H9 (cell line): Measurements from ENCODE around the gene SREK1IP1. TPM values are rescaled to one million over a fixed set of nuclear protein-coding genes. Genes with fewer than 3 reads are reported as not detected.

Experiments used
- DNase-seq: peaks from one replicate; pipeline ENCODE4 v3.0.0-alpha.2; 2017
- H2AFZ ChIP-seq: one replicate; pipeline ENCODE4 v1.6.1; 2013; ENCODE audit warnings: mild to moderate bottlenecking, low read length, control low read depth, moderate library complexity
- H2AK5ac ChIP-seq: 2 replicates; pipeline ENCODE4 v1.6.1; 2013; ENCODE audit warnings: low read length, control low read depth, mixed read lengths; ENCODE audit not compliant: insufficient read length
- H2BK120ac ChIP-seq: one replicate; pipeline ENCODE4 v1.6.1; 2013; ENCODE audit warnings: low read depth, mild to moderate bottlenecking, low read length, control low read depth, inconsistent platforms; ENCODE audit not compliant: poor library complexity, severe bottlenecking
- H2BK12ac ChIP-seq: 2 replicates; pipeline ENCODE4 v1.6.1; 2013; ENCODE audit warnings: low read length, control low read depth, mixed read lengths, low read depth; ENCODE audit not compliant: insufficient read length
- H2BK15ac ChIP-seq: 2 replicates; pipeline ENCODE4 v1.6.1; 2013; ENCODE audit warnings: low read depth, low read length, control low read depth
- H2BK20ac ChIP-seq: one replicate; pipeline ENCODE4 v1.6.1; 2013; ENCODE audit warnings: low read depth, mild to moderate bottlenecking, low read length, control low read depth, inconsistent platforms; ENCODE audit not compliant: poor library complexity, severe bottlenecking
- H2BK5ac ChIP-seq: 2 replicates; pipeline ENCODE4 v1.6.1; 2013; ENCODE audit warnings: low read length, control low read depth, mixed read lengths; ENCODE audit not compliant: insufficient read length
- H3K14ac ChIP-seq: 2 replicates; pipeline ENCODE4 v1.6.1; 2013; ENCODE audit warnings: low read length, control low read depth; ENCODE audit not compliant: insufficient read depth
- H3K18ac ChIP-seq: 2 replicates; pipeline ENCODE4 v1.6.1; 2013; ENCODE audit warnings: low read depth, mild to moderate bottlenecking, mixed read lengths, low read length, control low read depth; ENCODE audit not compliant: insufficient read length
- H3K23ac ChIP-seq: 2 replicates; pipeline ENCODE4 v1.6.1; 2013; ENCODE audit warnings: low read length, control low read depth, mixed read lengths, low read depth; ENCODE audit not compliant: insufficient read length
- H3K23me2 ChIP-seq: 2 replicates; pipeline ENCODE4 v1.6.1; 2013; ENCODE audit warnings: low read depth, mild to moderate bottlenecking, mixed read lengths, low read length, control low read depth; ENCODE audit not compliant: insufficient read length, poor library complexity, severe bottlenecking
- H3K27ac ChIP-seq: 2 replicates; pipeline ENCODE4 v1.5.1; 2013; ENCODE audit warnings: low read length, control low read depth, mixed read lengths, low read depth; ENCODE audit not compliant: insufficient read length
- H3K27me3 ChIP-seq: 2 replicates; pipeline ENCODE4 v1.6.1; 2013; ENCODE audit warnings: low read length, control low read depth, inconsistent platforms; ENCODE audit not compliant: insufficient read depth
- H3K4ac ChIP-seq: 2 replicates; pipeline ENCODE4 v1.6.1; 2013; ENCODE audit warnings: low read depth, mild to moderate bottlenecking, control low read depth, inconsistent platforms, low read length, moderate library complexity
- H3K4me1 ChIP-seq: 2 replicates; pipeline ENCODE4 v1.6.1; 2013; ENCODE audit warnings: low read length, control low read depth, inconsistent platforms; ENCODE audit not compliant: insufficient read depth
- H3K4me2 ChIP-seq: 2 replicates; pipeline ENCODE4 v1.6.1; 2013; ENCODE audit warnings: low read length, control low read depth, mixed read lengths; ENCODE audit not compliant: insufficient read length, insufficient read depth
- H3K56ac ChIP-seq: 2 replicates; pipeline ENCODE4 v1.6.1; 2013; ENCODE audit warnings: low read depth, mild to moderate bottlenecking, mixed read lengths, low read length, control low read depth; ENCODE audit not compliant: insufficient read length
- H3K79me1 ChIP-seq: 2 replicates; pipeline ENCODE4 v1.6.1; 2013; ENCODE audit warnings: low read depth, mild to moderate bottlenecking, moderate library complexity, low read length, control low read depth, inconsistent platforms; ENCODE audit not compliant: insufficient read depth, poor library complexity, severe bottlenecking
- H3K79me2 ChIP-seq: 2 replicates; pipeline ENCODE4 v1.6.1; 2013; ENCODE audit warnings: low read length, control low read depth, inconsistent platforms; ENCODE audit not compliant: insufficient read depth
- H3K9ac ChIP-seq: 2 replicates; pipeline ENCODE4 v1.6.1; 2013; ENCODE audit warnings: low read length, control low read depth, mixed read lengths; ENCODE audit not compliant: insufficient read length; ENCODE audit errors: extremely low read depth
- H3K9me3 ChIP-seq: one replicate; pipeline ENCODE4 v1.6.1; 2013; ENCODE audit warnings: low read depth, low read length, inconsistent platforms; ENCODE audit not compliant: control insufficient read depth
- H3T11ph ChIP-seq: one replicate; pipeline ENCODE4 v1.6.1; 2013; ENCODE audit warnings: mild to moderate bottlenecking, low read length, control low read depth, inconsistent platforms
- H4K20me1 ChIP-seq: one replicate; pipeline ENCODE4 v1.6.1; 2013; ENCODE audit not compliant: control insufficient read depth, insufficient read length, insufficient read depth
- H4K5ac ChIP-seq: 2 replicates; pipeline ENCODE4 v1.6.1; 2013; ENCODE audit warnings: low read depth, mild to moderate bottlenecking, mixed read lengths, low read length, control low read depth; ENCODE audit not compliant: insufficient read length
- H4K8ac ChIP-seq: replicated peaks from 2 replicates; pipeline ENCODE4 v1.6.1; 2013; ENCODE audit warnings: low read length, control low read depth, mixed read lengths, low read depth; ENCODE audit not compliant: insufficient read length
- H4K91ac ChIP-seq: 2 replicates; pipeline ENCODE4 v1.6.1; 2013; ENCODE audit warnings: low read depth, mild to moderate bottlenecking, moderate library complexity, mixed read lengths, low read length, control low read depth; ENCODE audit not compliant: insufficient read length
- H3K27ac Mint-ChIP-seq, 3 experiments: 2 replicates in 2 of 3; 3 replicates in 1 of 3; pipeline ENCODE4 v1.8.0; 2020 to 2021; ENCODE audit warnings: mixed read lengths in 3 of 3, mild to moderate bottlenecking in 1 of 3, moderate library complexity in 1 of 3
- H3K27me3 Mint-ChIP-seq: 2 replicates; pipeline ENCODE4 v1.8.0; 2021; ENCODE audit warnings: low read depth, mild to moderate bottlenecking, moderate library complexity, mixed read lengths
- H3K36me3 Mint-ChIP-seq, 3 experiments: 2 replicates in 2 of 3; 3 replicates in 1 of 3; pipeline ENCODE4 v1.8.0; 2020 to 2021; ENCODE audit warnings: low read depth in 3 of 3, mixed read lengths in 3 of 3; ENCODE audit not compliant: insufficient read depth in 1 of 3
- H3K4me1 Mint-ChIP-seq, 2 experiments: 2 replicates each; pipeline ENCODE4 v1.8.0; 2020; ENCODE audit warnings: mixed read lengths in 2 of 2
- H3K4me3 Mint-ChIP-seq, 2 experiments: 2 replicates in 1 of 2; 3 replicates in 1 of 2; pipeline ENCODE4 v1.8.0; 2020 to 2021; ENCODE audit warnings: mild to moderate bottlenecking in 2 of 2, mixed read lengths in 2 of 2, moderate library complexity in 1 of 2
- H3K9me3 Mint-ChIP-seq, 2 experiments: 2 replicates in 1 of 2; 3 replicates in 1 of 2; pipeline ENCODE4 v1.8.0; 2020; ENCODE audit warnings: mild to moderate bottlenecking in 2 of 2, mixed read lengths in 2 of 2, moderate library complexity in 1 of 2
- WGBS: extraction: QIAGEN DNeasy Blood & Tissue Kit; methylation state at CpG from one replicate; pipeline ENCODE4 v1.1.7; 2013; ENCODE audit warnings: missing lambda C conversion rate, low lambda C conversion rate, mixed read lengths; ENCODE audit not compliant: insufficient read length; ENCODE audit errors: extremely low coverage; 5-methylcytosine and 5-hydroxymethylcytosine counted together
- total RNA-seq: library from RNA; stranded (reverse); gene quantifications from 2 replicates; pipeline ENCODE4 v1.2.1, GENCODE V29; 2021
- TF ChIP-seq, protein P1 (sequence below): fragments of 200-600 bp; sonication (generic); conservative IDR thresholded peaks from 3 replicates; pipeline ENCODE4 v1.8.0; 2021; ENCODE audit warnings: antibody characterized with exemption, mild to moderate bottlenecking

SREK1IP1 gene
- total RNA-seq, 1 experiment from 2014 or later, result 28.6 TPM

DNA sequence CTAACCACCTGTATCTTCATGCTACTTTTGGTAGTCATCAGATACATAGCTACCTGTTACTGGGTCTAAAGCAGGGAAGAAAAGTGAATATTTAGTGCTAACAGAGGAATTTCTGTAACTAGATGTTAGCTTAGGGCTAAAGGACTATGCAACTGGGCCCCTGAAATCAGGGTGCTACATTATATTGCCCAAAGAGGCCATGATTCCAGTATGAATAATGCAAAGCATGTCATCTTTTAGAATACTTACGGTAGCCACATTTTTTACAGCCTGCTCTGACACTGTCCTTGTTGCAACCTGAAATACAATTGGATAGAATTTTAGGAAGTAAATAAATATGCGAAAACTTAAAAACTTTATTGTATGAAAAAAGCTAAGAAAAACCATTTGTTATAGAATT lies 14.4 kb downstream of the SREK1IP1 start:
- no peak overlapping the region for H3K4me3 Mint-ChIP-seq
- H3K4me2 ChIP-seq, result no peak overlapping the region
- no CpG with 5 or more reads among the region's 2 CpGs for WGBS
- H3K4ac ChIP-seq, result no peak overlapping the region
- no peaks in the 10 kb centered on the region for H3K27me3 Mint-ChIP-seq
- no peaks in the 10 kb centered on the region; a peak in 1 of 4 replicates for H3K4me1 Mint-ChIP-seq
- no peak overlapping the region for H2BK20ac ChIP-seq
- H3T11ph ChIP-seq, result no peak overlapping the region
- H3K23me2 ChIP-seq, result no peaks in the 10 kb centered on the region
- no peak overlapping the region for H4K5ac ChIP-seq
- H3K79me2 ChIP-seq, result peaks cover 2% of the 10 kb centered on the region; the same call in 1 of the 2 replicates
- H3K36me3 Mint-ChIP-seq, result peaks cover 8 to 35% (median 24%) of the 10 kb centered on the region in 3 experiments
- H3K4me1 ChIP-seq, result no peaks in the 10 kb centered on the region
- H3K9me3 ChIP-seq, result no peaks in the 10 kb centered on the region
- H3K23ac ChIP-seq, result no peak overlapping the region
- no peak overlapping the region for H3K18ac ChIP-seq
- TF ChIP-seq, protein P1, sequence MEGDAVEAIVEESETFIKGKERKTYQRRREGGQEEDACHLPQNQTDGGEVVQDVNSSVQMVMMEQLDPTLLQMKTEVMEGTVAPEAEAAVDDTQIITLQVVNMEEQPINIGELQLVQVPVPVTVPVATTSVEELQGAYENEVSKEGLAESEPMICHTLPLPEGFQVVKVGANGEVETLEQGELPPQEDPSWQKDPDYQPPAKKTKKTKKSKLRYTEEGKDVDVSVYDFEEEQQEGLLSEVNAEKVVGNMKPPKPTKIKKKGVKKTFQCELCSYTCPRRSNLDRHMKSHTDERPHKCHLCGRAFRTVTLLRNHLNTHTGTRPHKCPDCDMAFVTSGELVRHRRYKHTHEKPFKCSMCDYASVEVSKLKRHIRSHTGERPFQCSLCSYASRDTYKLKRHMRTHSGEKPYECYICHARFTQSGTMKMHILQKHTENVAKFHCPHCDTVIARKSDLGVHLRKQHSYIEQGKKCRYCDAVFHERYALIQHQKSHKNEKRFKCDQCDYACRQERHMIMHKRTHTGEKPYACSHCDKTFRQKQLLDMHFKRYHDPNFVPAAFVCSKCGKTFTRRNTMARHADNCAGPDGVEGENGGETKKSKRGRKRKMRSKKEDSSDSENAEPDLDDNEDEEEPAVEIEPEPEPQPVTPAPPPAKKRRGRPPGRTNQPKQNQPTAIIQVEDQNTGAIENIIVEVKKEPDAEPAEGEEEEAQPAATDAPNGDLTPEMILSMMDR, result no peak
- no peak overlapping the region for H3K27ac ChIP-seq
- no peak overlapping the region for H3K9ac ChIP-seq
- no peak overlapping the region for H2AK5ac ChIP-seq
- no peak overlapping the region for H2BK15ac ChIP-seq
- no peak overlapping the region for H4K91ac ChIP-seq
- no peak overlapping the region for H3K27ac Mint-ChIP-seq
- H2AFZ ChIP-seq, result no peak overlapping the region
- no peaks in the 10 kb centered on the region for H3K9me3 Mint-ChIP-seq
- DNase-seq, result no peak
- H3K27me3 ChIP-seq, result no peaks in the 10 kb centered on the region
- H4K20me1 ChIP-seq, result no peaks in the 10 kb centered on the region
- no peak overlapping the region for H2BK5ac ChIP-seq
- H2BK12ac ChIP-seq, result no peak overlapping the region
- no peak overlapping the region for H3K14ac ChIP-seq
- H2BK120ac ChIP-seq, result no peak overlapping the region
- H3K56ac ChIP-seq, result no peak overlapping the region
- no peak overlapping the region for H4K8ac ChIP-seq
- H3K79me1 ChIP-seq, result no peaks in the 10 kb centered on the region
